Thyroid gland (tissue), 4 donors: ENCODE results near the gene DNAH8. TPM values are rescaled to one million over a fixed set of nuclear protein-coding genes. Genes with fewer than 3 reads are reported as not detected.

Experiments used
- DNase-seq, 2 donors: peaks; one replicate each; pipeline ENCODE4 v3.0.0-alpha.2; 2019
- H3K27ac ChIP-seq, 3 donors: fragments of 200-600 bp; sonication (generic); 1 replicate in 2 of 3; 2 replicates in 1 of 3; pipeline ENCODE4 v1.5.1; 2016 to 2019; ENCODE audit warnings: mild to moderate bottlenecking in 1 of 3, moderate library complexity in 1 of 3
- H3K27me3 ChIP-seq: fragments of 200-600 bp; sonication (generic); one replicate; pipeline ENCODE4 v1.5.1; 2019
- H3K36me3 ChIP-seq, 2 donors: fragments of 200-600 bp; sonication (generic); one replicate each; pipeline ENCODE4 v1.5.1; 2016 to 2019
- H3K4me1 ChIP-seq, 2 donors: fragments of 200-600 bp; sonication (generic); one replicate each; pipeline ENCODE4 v1.5.1; 2017 to 2019
- H3K4me3 ChIP-seq, 3 donors: fragments of 200-600 bp; sonication (generic); replicated peaks in 1 of 3; 1 replicate in 2 of 3; 2 replicates in 1 of 3; pipeline ENCODE4 v1.5.1; 2016; ENCODE audit warnings: mild to moderate bottlenecking in 1 of 3
- H3K9me3 ChIP-seq: fragments of 200-600 bp; sonication (generic); one replicate; pipeline ENCODE4 v1.5.1; 2017
- POLR2A ChIP-seq, 2 donors: fragments of 450-650 bp; IDR thresholded peaks; one replicate each; pipeline ENCODE4 v1.6.1; 2017; ENCODE audit warnings: antibody characterized with exemption in 2 of 2, mild to moderate bottlenecking in 2 of 2, moderate library complexity in 1 of 2
- WGBS, 2 donors: methylation state at CpG; one replicate each; pipeline ENCODE4 v1.1.5; 2017; 5-methylcytosine and 5-hydroxymethylcytosine counted together
- intact Hi-C: fragments of 100-400 bp; cut with DNase I; formaldehyde crosslinking; loops from one replicate; pipeline ENCODE4 v1.15.1; 2023
- total RNA-seq, 4 donors: library from RNA; depleted of rRNA; stranded (reverse); fragments of >200 nt; gene quantifications; one replicate each; pipeline ENCODE4 v1.2.3, GENCODE V29; 2016
- TF ChIP-seq, protein P1 (sequence below), 6 experiments: fragments of 200-600 bp in 3 of 6; fragments of 450-650 bp in 3 of 6; sonication (generic) in 3 of 6; IDR thresholded peaks; one replicate each; pipeline ENCODE4 v1.5.1; 2016 to 2019; ENCODE audit warnings: antibody characterized with exemption in 6 of 6, mild to moderate bottlenecking in 2 of 6, inconsistent platforms in 1 of 6, moderate library complexity in 1 of 6

The DNAH8 gene
- total RNA-seq, 4 donors from 2014 or later, result 0.04 to 4.8 (median 0.12) TPM

DNA sequence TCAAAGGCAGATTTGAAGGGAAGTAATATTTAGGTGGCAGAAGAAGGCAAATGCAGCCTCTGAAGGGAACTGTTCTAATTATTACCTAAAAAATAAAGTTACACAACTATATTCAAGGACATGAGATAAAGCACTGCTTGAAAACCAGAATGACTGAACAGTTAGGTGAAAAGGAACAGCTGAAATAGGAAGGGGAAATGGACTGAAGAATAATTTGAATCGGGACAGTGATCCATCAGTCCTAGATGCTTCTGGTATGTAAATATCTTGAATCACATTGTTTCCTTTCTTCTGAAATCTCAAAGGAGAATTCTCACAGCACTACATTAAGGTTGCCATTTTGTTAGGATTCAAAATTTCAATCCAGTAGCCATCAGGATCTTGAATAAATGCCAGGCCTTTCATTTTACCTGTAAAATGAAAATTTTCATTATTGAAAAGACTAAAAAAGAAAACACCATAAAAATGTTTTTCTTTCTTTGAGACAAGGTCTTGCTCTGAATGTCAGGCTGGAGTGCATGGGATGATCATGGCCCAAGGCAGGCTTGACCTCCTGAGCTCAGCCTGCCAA lies 38.1 kb upstream of the DNAH8 start:
- Histone ChIP-seq H3K36me3 (peaks cover 0 to 2% of the 10 kb centered on the region in 2 donors), H3K27me3 (no peaks in the 10 kb centered on the region), H3K27ac (peak overlapping the region; percentile 44 to 66 (median 47)), H3K4me1 (peaks cover 18 to 20% of the 10 kb centered on the region in 2 donors), H3K9me3 (no peaks in the 10 kb centered on the region), H3K4me3 (no peak overlapping the region)
- TF ChIP-seq POLR2A (IDR thresholded peaks at IDR 0.05), result no peak
- TF ChIP-seq, protein P1, sequence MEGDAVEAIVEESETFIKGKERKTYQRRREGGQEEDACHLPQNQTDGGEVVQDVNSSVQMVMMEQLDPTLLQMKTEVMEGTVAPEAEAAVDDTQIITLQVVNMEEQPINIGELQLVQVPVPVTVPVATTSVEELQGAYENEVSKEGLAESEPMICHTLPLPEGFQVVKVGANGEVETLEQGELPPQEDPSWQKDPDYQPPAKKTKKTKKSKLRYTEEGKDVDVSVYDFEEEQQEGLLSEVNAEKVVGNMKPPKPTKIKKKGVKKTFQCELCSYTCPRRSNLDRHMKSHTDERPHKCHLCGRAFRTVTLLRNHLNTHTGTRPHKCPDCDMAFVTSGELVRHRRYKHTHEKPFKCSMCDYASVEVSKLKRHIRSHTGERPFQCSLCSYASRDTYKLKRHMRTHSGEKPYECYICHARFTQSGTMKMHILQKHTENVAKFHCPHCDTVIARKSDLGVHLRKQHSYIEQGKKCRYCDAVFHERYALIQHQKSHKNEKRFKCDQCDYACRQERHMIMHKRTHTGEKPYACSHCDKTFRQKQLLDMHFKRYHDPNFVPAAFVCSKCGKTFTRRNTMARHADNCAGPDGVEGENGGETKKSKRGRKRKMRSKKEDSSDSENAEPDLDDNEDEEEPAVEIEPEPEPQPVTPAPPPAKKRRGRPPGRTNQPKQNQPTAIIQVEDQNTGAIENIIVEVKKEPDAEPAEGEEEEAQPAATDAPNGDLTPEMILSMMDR (IDR thresholded peaks at IDR 0.05), result no peak
- intact Hi-C loops, result no loop called here
- 53 to 65% methylated on average over 1 of the region's 1 CpG for WGBS, 2 donors
- DNase-seq, result peak in 1 of 2 donors; percentile 8

DNA sequence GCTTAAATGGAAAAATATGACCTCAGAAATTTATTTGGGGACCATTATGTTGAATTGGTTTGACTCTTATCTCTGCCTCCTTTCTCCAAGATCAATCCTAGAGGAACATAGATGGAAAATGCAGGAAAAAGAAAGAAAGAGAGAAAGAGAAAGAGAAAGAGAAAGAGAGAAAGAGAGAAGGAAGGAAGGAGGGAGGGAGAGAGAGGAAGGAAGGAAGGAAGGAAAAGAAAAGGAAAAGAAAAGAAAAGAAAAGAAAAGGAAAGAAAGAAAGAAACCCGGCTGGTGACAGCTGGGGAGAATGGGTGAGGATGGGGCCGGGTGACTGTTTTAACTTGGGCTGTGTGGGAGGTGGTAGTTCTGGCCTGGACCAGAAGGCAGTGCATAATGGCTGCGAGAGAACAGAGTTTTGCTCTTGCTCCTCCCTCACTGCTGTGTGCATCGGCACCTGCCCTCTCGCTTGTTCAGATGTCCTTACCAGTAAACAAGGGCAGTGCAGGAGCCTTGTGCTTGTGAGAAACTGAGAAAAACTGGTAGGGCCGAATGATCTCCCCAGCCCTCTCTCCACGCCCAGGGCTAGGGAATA lies 36.8 kb upstream of the DNAH8 start:
- intact Hi-C loops, result no loop called here
- Histone ChIP-seq H3K27me3 (no peaks in the 10 kb centered on the region), H3K4me3 (no peak overlapping the region), H3K9me3 (no peaks in the 10 kb centered on the region), H3K36me3 (peaks cover 0 to 8% of the 10 kb centered on the region in 2 donors), H3K27ac (peak overlapping the region in 1 of 3 donors; percentile 66), H3K4me1 (peaks cover 18 to 20% of the 10 kb centered on the region in 2 donors)
- WGBS, 2 donors, result 91% methylated on average over 7 of the region's 7 CpGs
- DNase-seq, result no peak
- TF ChIP-seq, protein P1 (IDR thresholded peaks at IDR 0.05), result no peak
- TF ChIP-seq POLR2A (IDR thresholded peaks at IDR 0.05), result no peak

DNA sequence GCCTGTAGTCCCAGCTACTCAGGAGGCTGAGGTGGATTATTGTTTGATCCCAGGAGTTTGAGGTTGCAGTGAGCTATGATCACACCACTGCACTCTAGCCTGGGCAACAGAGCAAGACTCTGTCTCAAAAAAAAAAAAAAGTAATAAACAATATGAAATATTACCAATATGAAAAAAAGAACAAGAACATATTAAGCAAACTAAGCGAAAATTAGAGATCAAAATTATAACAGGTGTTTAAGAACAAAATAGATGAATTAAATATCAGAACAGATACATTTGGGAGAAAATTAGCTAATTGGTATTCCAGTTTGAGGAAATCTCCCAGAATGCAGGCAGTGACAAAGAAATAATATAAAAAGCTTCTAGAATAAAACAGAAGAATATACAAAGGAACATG lies 35.4 kb upstream of the DNAH8 start:
- H3K27ac ChIP-seq, result no peak overlapping the region
- intact Hi-C loops, result no loop called here

DNA sequence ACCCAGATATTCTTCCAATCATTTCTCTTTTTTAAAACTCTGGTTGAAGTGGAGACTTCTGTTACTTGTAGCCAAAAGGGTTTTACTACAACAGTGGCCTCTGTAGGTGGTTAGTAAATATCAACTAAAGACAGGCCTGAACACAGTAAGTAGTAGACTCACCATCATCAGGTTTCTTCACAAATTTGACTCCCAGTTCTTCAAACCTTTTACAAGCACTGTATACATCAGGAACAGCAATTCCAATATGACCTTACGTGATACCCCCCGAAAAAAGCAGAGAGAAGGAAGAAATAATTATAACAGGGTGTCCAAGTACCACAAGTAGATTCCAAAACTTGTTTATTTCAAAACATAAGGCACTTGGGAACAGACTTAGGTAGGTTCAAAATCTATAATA lies 33.3 kb upstream of the DNAH8 start:
- H3K4me1 ChIP-seq, result peaks cover 10 to 18% of the 10 kb centered on the region in 2 donors
- no peak for DNase-seq
- H3K4me3 ChIP-seq, result no peak overlapping the region
- intact Hi-C loops, result no loop called here
- no peak for TF ChIP-seq POLR2A (IDR thresholded peaks at IDR 0.05)
- TF ChIP-seq, protein P1 (IDR thresholded peaks at IDR 0.05), result no peak
- H3K27me3 ChIP-seq, result no peaks in the 10 kb centered on the region
- 96 to 99% methylated on average over 2 of the region's 2 CpGs for WGBS, 2 donors
- H3K36me3 ChIP-seq, result peaks cover 0 to 12% of the 10 kb centered on the region in 2 donors
- H3K27ac ChIP-seq, result no peak overlapping the region
- no peaks in the 10 kb centered on the region for H3K9me3 ChIP-seq

More for the DNA sequence above, 35.4 kb upstream of the DNAH8 start:
- WGBS, 2 donors, result 96% methylated on average over 1 of the region's 1 CpG
- TF ChIP-seq, protein P1 (IDR thresholded peaks at IDR 0.05), result no peak
- TF ChIP-seq POLR2A (IDR thresholded peaks at IDR 0.05), result no peak
- H3K27me3 ChIP-seq, result no peaks in the 10 kb centered on the region
- no peaks in the 10 kb centered on the region for H3K9me3 ChIP-seq
- H3K36me3 ChIP-seq, result peaks cover 0 to 12% of the 10 kb centered on the region in 2 donors
- H3K4me3 ChIP-seq, result no peak overlapping the region
- peaks cover 18 to 20% of the 10 kb centered on the region in 2 donors for H3K4me1 ChIP-seq
- DNase-seq, result no peak

DNA sequence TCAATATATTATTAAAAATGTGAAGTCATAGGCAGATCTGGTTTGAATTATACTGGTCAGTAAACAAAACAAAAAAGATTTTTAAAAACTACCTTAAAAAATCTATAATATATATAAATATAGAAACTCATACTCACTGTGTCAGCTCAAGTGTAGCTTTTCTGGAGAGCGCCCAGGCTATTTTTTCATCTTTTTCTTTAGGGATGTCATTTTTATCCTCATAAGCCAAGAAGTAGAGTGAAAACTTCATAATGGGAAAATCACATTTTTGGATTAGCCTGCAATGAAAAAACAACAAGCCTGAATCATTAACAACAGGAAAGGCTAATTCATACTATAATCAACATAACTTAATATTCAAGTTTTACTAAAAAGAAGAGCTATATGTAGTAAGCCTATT lies 30.9 kb upstream of the DNAH8 start:
- Histone ChIP-seq H3K36me3 (peaks cover 0 to 12% of the 10 kb centered on the region in 2 donors), H3K4me3 (no peak overlapping the region), H3K27ac (no peak overlapping the region), H3K4me1 (peaks cover 3 to 13% of the 10 kb centered on the region in 2 donors), H3K9me3 (no peaks in the 10 kb centered on the region), H3K27me3 (no peaks in the 10 kb centered on the region)
- no peak for DNase-seq
- WGBS, 2 donors, result 93 to 96% methylated on average over 1 of the region's 1 CpG
- intact Hi-C loops, result no loop called here
- TF ChIP-seq, protein P1 (IDR thresholded peaks at IDR 0.05), result no peak
- no peak for TF ChIP-seq POLR2A (IDR thresholded peaks at IDR 0.05)
